K562 treated with DMSO at 1 percent for 48 hours (cell line): ENCODE data around the gene IQGAP2. TPM values are rescaled to one million over a fixed set of nuclear protein-coding genes. Genes with fewer than 3 reads are reported as not detected.

Source experiments
- total RNA-seq: library from RNA; unstranded; fragments of 300-600 nt; gene quantifications from 2 replicates; pipeline ENCODE4 v1.2.3, GENCODE V29; 2022; ENCODE audit warnings: low replicate concordance; ENCODE audit errors: extremely low read depth

The IQGAP2 gene
- total RNA-seq = not detected in 2 replicates

GRCh38 chr5:76402886-76403765, at the start of gene IQGAP2:
IQGAP2 (plus strand) TSS chr5:76403285; CDS start chr5:76403546, 261 bp downstream.

GRCh38 chr5:76622973-76623596, 220.0 kb downstream of the IQGAP2 start, which contains the start of gene F2RL2:
F2RL2 (minus strand) TSS chr5:76623403; CDS start chr5:76623230, 173 bp downstream.

GRCh38 chr5:76715736-76716455, 312.8 kb downstream of the IQGAP2 start, which contains the start of gene F2R:
F2R (plus strand) TSS chr5:76716126; CDS start chr5:76716308, 182 bp downstream.

Other genes starting within 250 kb of the IQGAP2 start
- not detected in 2 replicates for gene F2RL2, start 220.1 kb downstream of the IQGAP2 start, total RNA-seq